GM18868 (cell line): Measurements from ENCODE around the gene KMT2A.
"Not testable (repeated sequence)": the region's sequence is repeated elsewhere in the genome, so short reads cannot be mapped to it uniquely, and the experiment has no call there.

Source experiments
- ATAC-seq: cut with Tn5 transposase; IDR thresholded peaks from one replicate; pipeline ENCODE4 v1.9.1; 2021; ENCODE audit warnings: mild to moderate bottlenecking, moderate library complexity; ENCODE audit not compliant: unreplicated experiment

Gene KMT2A

GRCh38 chr11:118434553-118435289 is 1.6 kb upstream of the KMT2A start:
- ATAC-seq = no peak

GRCh38 chr11:118435290-118435892 is 901 bp upstream of the KMT2A start:
- ATAC-seq = peak; percentile 20

DNA sequence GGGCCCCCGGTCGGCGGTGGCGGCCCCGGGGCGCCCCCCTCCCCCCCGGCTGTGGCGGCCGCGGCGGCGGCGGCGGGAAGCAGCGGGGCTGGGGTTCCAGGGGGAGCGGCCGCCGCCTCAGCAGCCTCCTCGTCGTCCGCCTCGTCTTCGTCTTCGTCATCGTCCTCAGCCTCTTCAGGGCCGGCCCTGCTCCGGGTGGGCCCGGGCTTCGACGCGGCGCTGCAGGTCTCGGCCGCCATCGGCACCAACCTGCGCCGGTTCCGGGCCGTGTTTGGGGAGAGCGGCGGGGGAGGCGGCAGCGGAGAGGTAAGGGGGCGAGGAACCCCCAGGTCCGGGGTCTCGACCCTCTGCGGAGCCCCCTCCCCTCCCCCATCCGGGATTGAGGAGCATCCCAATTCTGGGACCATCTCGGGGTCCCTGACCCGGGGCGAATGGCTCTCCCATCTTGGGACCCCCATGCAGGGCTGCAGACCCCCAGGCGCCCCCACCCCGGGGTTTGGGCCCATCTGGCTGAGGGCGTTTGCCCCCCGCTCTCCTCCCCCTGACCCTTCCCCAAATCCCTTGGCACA is 431 bp downstream of the KMT2A start:
- ATAC-seq = peak; percentile 11

DNA sequence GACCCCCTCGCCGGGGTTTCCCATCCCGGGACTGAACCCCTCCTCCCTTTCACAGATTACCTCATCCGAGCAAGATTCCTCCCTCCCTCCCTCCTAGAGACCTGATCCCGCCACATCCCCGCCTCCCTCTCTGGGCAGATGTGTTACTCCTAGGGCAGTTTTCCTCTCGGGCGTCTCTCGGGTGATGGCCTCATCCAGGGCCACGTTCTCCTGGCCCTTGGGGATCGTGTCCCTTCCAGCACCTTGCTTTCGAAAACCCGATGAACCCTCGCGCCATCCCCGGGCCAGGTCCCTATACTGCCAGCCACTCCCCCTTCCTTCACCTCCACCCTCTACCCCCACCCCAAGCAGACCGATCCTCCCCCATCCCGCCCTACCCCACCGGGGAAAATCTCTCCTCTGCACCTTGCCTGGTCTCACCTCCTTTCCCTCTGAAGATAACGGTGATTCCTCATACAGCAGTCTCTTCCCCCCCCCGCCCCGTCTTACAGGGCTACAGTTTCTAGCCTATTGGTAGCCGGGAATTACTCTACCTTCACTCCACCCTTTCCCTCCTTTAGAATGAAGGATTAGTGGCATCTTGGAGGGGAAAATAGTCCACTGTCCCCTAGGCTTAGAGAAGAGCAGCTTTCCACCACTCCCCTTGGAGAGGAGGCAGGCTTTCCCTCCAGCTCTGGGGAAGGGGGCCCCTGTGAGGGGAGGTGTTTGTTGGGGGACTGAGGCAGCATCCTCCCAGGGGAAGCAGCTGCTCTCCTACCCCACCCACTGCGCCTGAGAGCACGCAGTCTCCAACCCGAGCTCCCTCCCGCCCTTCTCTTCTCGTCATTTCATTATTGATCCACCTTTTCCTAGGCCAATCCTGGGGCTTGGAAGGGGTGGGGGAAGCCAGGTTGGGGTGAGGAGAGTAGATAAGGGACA is 1.2 kb downstream of the KMT2A start:
- no peak for ATAC-seq

GRCh38 chr11:118438314-118438931 is 2.1 kb downstream of the KMT2A start:
- ATAC-seq = peak; percentile 22

- no peak for ATAC-seq
Observed at GRCh38 chr11:118439646-118440045, 3.4 kb downstream of the KMT2A start.

DNA sequence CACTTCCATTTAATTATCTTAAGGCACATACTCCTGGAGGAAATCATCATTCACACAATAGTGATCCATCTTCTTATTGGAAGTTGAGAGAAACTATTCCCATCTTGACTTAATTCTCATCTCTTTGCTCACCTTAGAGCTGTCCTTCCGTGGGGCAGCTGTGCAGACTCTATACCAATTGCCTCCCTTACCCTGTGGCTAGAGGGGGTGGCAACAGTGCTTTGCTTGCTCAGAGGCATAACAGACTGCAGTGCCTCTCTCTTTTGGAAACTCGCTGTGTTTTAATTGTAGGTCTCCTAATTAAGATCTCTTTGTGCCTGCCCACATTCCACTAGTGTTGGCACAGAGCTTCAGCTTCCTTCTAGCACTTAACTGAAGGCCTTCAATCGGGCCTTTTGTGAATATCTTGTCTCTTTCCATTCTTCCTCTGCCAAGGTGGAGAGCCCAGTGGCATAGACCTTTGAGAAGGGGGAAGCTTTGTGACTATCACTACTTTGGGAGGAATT is 5.5 kb downstream of the KMT2A start:
- no peak for ATAC-seq

DNA sequence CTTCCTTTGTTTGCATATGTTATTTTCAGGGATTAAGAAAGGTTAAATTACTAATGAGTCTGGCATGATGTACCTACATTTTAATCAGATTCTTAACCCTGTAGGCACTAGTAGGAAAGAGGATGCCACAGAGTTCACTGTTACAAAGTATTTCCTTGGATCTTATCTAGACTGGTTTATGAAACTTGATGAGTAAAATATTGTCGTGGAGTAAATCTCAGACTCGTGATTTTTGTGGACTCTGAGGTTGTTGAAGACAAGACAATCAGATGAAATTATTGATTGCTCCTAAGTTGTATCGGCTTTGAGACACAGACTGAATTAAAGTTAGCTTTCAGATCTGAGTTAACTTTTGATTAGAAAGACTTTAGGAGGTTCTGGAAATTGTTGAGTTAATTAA is 6.0 kb downstream of the KMT2A start:
- ATAC-seq = no peak

DNA sequence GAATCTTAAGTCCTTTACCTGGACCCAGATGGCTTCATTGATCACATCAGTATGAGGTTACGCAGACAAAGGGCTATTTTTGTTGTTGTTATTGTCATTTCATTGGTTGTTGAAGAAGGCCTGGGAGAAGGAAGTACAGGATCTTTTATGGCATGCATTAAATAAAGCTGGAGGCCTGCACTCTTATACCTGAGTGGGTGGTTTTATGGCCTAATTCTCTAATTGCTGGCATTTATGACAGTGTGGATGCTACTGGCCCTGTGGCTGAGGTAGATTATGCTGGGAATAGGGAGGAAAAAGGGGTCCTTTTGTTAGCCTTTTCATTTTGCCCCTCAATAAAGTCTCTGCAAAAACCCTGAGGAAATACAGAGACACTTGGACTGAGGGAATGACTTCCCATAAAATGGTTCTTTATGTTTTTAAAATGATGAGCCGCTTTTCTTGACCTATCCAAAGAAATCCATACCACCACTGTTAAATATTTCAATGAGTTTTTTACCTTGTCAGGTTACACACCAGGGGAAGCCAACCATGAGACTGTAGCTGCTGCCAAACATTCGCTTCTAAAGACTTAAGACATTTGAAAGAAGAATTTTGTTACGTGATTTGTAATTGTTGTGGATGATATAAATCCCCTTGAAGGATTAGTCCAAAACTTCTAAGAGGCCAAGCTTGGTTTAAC is 6.8 kb downstream of the KMT2A start:
- peak; percentile 23 for ATAC-seq

DNA sequence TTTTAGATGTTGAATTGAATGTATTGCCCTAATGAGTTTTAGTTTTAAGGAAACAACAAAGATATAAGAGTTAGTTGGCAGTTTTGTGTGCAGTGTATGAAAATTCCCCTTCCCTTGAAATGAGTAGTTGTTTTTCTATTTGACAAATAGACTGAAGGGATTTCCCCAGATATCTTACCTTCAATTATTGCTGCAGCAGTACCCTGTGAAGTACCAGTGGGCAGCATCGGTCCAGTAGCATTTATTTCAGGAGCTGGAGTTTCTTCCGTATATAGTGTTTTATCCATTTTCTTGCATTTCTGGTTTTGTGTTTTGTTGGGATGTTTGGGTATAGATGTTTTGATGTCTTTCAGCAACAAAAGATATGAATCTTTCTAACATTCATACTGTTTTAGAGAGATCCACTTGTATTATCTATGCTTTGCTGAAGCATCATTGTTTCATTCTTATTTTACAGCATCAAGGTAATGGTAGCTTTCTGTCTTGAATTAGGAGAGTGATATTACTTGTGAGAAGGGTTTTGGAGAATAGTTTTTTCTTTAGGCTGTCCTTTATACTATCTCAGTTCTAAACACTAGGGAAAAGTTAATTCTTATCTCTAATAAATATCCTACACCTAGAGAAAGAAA is 7.4 kb downstream of the KMT2A start:
- ATAC-seq = peak; percentile 57

GRCh38 chr11:118447423-118447822 is 11.1 kb downstream of the KMT2A start:
- ATAC-seq = no peak

DNA sequence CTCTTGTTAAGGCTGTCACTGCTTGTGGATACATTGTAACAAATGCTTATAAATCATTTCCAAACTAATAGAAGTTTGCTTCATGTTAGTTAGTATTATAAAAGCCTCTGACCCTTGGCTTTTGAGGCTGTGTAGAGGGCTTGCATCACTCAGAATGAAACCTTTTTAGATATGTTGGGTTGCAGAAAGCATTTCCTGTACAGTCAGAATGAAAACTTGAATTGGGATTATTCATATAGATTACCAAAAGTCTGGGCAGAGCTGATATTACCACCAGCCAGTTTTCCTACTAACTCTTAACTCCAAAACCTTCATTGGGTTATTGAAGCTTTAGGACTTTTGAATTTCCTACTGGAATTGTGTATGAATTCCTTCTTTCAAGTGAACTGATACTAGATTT is 12.0 kb downstream of the KMT2A start:
- peak; percentile 84 for ATAC-seq

DNA sequence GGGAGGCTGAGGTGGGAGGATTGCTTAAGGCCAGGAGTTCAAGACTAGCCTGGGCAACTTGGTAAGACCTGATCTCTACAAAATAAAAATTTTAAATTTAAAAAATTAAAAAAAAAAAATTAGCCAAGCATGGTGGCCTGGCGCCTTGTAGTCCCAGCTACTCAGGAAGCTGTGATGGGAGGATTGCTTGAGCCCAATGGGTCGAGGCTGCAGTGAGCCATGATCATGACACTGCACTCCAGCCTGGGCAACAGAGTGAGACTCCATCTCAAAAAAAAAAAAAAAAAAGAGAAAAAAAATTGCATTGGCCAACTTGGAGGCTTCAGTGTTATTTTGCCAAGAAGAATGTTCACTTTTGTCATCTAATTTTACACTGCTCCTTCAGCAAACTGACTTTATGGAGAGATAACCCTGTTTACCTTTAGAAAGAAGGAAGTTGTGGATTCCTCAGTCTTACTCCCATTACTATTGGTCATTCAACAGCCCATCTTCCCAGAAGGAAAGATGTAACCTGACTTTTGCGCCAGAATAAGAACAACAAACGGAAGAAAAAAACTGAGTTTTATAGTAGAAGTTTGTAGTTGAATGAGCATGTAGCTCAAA is 13.1 kb downstream of the KMT2A start:
- ATAC-seq = no peak

GRCh38 chr11:118450451-118450850 is 14.2 kb downstream of the KMT2A start:
- ATAC-seq = no peak

DNA sequence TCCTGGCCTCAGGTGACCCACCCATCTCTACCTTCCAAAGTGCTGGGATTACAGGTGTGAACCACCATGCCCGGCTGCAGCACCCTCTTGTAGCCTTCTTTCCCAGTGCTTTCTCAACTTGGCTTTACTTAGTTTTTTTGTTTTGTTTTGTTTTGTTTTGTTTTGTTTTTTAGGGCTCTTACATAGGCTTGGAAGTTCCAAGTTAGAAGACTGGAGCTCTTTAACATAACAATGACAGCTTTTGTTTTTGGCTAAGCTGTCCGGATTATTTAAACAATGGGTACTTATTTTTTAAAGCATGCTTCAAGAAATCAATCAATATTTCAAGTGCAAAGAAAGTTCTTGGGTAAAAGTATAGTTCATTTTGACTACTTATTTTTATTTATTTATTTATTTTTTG is 25.9 kb downstream of the KMT2A start:
- no peak for ATAC-seq

GRCh38 chr11:118468968-118469367 is 32.7 kb downstream of the KMT2A start:
- not testable (repeated sequence) for ATAC-seq

GRCh38 chr11:118471030-118471429 is 34.7 kb downstream of the KMT2A start:
- no peak for ATAC-seq

GRCh38 chr11:118473537-118473936 is 37.2 kb downstream of the KMT2A start:
- no peak for ATAC-seq

GRCh38 chr11:118476676-118477075 is 40.4 kb downstream of the KMT2A start:
- ATAC-seq = no peak
